Measurements from ENCODE around the gene SCAPER.

DNA sequence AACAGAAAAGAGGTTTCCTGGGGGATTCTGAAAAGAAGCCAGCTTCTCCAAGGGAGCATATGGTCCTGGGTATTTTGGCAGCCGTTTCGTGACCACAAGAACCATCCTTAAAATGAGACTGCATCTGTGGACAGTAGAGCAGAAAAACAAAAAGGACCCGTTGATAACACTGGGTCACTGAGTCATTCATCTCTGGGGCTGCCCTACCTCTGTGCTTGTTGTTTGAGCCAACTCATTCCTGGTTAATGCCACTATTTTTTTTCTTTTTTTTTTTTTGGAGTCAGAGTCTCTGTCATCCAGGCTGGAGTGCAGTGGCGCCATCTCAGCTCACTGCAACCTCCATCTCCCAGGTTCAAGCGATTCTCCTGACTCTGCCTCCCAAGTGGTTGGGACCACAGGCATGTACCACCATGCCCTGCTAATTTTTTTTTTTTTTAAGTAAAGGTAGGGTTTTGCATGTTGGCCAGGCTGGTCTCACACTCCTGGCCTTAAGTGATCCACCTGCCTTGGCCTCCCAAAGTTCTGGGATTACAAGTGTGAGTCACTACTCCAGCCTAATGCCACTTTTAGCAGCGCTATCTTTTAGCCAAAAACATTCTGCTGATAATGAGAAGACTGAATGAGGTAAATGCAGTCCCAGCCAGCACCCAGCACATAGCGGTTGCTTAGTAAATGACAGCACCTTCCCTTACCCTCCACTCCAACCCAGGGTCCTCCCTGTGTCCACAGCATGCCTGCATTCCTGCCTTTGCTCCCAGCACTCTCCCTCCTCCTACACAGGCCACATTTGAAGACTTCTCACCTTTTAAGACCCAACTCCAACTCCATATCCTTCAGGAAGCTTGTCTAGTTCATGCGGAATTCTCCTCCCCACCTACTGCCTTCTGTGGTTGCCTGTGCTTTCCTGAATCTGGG lies 577.7 kb downstream of the SCAPER start:
- TF ChIP-seq, protein P1, sequence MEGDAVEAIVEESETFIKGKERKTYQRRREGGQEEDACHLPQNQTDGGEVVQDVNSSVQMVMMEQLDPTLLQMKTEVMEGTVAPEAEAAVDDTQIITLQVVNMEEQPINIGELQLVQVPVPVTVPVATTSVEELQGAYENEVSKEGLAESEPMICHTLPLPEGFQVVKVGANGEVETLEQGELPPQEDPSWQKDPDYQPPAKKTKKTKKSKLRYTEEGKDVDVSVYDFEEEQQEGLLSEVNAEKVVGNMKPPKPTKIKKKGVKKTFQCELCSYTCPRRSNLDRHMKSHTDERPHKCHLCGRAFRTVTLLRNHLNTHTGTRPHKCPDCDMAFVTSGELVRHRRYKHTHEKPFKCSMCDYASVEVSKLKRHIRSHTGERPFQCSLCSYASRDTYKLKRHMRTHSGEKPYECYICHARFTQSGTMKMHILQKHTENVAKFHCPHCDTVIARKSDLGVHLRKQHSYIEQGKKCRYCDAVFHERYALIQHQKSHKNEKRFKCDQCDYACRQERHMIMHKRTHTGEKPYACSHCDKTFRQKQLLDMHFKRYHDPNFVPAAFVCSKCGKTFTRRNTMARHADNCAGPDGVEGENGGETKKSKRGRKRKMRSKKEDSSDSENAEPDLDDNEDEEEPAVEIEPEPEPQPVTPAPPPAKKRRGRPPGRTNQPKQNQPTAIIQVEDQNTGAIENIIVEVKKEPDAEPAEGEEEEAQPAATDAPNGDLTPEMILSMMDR (IDR thresholded peaks at IDR 0.05) = no peak
- no peak for TF ChIP-seq POLR2AphosphoS5 (IDR thresholded peaks at IDR 0.05; ENCODE audit: low read depth, low read length)
